ENCODE results near the gene H1-8.

The H1-8 gene

GRCh38 chr3:129556358-129556695 is 13.4 kb downstream of the H1-8 start:
- DNase-seq (ENCODE audit: low read depth): no peak

DNA sequence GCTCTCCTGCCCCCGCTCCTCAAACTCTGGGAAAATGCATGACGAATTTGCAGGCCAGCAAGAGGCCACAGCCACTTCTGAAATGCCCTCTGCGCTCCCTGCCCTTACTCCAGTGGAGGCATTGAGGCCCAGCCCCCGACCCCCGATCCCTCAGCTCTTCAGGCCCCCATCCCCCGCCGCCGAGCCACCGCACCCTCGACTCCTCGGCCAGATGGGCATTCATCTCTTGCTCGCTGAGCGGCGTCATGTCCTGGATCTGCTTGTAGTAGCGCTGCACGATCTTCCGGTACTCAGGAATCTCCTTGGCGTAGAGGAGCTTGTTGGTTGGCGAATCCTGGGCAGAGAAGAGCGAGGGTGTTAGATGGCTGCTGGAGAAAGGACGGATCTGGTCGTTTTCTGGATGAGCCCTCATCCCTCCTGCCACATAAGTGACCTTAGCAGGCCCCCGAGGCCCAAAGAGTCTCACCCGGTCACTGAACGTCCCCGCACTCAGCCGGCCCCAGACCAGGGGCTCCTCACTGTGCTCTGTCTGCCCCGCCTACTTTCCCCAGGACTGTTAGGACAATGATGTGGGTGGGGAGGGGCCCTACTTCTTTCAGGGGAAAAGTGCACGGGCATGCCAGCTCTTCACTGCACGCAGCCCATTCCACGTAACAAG is 14.0 kb downstream of the H1-8 start:
- no peak for DNase-seq (ENCODE audit: low read depth)

DNA sequence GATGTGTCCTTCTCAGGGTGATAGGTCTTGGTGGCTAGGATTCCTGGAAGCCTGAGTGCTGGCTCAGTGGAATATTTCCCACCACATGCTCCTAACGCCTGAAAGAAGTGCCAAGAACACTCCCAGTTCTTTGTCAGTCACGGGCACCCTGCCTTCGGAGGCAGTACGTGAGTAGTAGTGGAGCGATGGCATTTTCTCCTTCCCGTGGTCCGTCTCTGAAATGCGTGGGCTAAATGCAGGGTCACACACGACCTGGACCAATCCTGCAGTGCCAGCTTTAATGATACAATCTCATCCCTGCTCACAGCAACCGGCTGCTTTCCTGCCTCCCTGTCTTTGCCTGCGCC is 14.5 kb downstream of the H1-8 start:
- DNase-seq (ENCODE audit: low read depth): no peak

DNA sequence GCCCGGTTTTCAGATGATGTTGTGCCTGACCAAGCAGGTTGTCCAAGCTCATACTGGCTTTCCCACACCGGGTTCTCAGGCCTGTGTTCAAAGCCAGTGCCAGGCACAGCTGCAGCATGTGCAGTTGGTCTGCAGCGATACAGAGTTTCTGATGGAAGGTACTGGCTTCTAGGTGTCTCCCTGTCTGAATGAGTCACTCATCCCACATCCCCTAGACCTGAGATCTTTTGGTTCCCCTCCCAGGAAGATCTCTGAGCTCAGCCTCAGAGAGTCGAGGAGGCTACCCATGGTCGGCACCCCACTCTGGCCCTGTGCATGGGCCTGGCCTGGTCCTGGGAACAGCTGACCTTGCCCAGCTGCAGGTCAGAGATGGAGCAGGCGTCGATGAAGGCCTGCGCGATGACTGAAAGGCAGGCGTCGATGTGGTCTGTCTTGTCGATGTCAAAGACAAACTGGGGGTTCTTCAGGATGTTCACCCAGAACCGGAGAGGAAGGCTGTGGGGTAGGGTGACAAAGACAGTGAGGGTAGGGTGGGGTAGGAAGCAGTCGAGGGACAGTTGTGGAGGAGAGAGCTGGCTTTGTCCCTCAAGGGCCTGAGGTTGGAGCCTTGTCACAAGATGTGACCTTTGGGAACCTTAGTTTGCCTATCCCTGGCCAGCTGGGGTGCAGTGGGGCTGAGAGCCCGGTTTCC is 15.3 kb downstream of the H1-8 start:
- no peak for DNase-seq (ENCODE audit: low read depth)

GRCh38 chr3:129558772-129559564 is 16.0 kb downstream of the H1-8 start:
- DNase-seq (ENCODE audit: low read depth): no peak

- DNase-seq (ENCODE audit: low read depth): no peak
Observed at GRCh38 chr3:129559565-129560079, 16.6 kb downstream of the H1-8 start.

DNA sequence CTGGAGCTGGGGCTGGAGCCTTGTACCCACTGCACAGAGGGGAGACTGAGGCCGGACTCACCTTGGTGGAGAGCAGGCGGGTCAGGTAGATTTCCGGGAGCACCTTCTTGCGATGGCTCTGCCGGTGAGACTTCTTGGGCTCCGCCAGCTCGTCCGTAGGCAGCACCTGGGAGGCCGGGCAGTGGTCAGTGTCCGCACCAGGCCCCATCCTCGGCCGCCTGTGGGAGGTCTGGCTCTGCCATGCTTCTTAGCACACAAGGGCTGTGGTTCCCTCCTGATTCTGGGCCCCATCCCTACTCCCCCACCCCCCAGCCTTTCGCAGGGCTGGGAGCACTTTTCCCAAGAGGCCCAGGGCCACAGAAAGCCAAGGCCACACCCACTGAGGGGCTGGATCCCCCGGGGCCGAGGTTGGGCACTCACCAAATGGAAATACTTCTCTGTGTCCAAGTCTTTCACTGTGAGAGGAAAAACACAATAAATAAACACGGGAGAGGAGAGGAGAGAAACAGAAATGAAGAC is 17.4 kb downstream of the H1-8 start:
- DNase-seq (ENCODE audit: low read depth): no peak

DNA sequence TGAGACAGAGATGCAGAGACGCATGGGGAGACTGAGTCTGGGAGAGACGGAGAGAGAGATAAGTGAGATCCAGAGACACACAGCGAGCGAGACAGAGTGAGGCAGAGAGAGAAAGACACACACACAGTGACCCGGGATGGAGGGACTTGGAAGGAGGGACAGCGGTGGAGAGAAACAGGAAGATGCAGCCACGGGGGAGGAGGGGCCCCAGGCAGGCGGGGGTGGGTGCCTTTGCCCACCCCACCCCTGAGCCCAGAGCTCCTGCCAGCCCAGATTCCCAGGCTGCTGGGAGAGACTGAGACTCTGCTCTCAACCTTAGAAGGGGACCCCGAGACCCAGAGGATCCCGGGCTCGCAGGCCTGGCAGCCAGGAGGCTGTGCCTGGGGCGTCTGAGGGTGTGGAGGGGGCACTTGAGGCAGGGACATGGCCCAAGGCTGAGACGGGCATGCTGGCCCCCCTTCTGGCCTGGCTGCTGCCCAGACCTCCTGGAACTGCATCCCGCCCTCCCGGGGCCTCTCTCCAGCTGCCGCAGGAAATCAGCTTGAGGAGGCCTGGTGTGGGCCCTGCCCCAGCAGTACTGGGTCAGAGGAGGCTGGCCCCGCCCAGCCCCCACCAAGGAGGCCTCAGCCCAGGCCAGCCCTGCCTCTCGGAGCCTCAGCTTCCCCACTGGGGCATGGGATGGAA is 18.1 kb downstream of the H1-8 start:
- no peak for DNase-seq (ENCODE audit: low read depth)

- no peak for DNase-seq (ENCODE audit: low read depth)
Observed at GRCh38 chr3:129561619-129562248, 18.8 kb downstream of the H1-8 start.

DNA sequence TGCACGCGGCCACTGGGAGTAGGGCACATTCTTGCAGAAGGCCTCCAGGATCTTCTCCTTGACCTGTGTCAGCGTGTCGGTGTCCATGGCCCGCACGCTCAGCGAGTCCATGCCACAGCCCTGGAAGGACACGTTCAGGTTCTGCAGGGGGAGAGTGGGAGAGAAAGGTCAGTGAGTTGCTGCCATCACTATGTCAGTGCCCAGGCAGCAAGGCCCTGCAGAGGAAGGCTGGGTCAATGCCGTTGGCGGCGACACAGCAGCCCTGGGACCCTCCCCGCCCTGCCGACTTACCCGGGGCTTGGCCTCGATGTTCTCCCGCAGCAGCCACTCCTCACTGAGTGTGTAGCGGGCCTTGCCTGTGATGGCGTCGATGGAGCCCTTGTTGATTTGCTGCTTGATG is 19.8 kb downstream of the H1-8 start:
- DNase-seq (ENCODE audit: low read depth): no peak

DNA sequence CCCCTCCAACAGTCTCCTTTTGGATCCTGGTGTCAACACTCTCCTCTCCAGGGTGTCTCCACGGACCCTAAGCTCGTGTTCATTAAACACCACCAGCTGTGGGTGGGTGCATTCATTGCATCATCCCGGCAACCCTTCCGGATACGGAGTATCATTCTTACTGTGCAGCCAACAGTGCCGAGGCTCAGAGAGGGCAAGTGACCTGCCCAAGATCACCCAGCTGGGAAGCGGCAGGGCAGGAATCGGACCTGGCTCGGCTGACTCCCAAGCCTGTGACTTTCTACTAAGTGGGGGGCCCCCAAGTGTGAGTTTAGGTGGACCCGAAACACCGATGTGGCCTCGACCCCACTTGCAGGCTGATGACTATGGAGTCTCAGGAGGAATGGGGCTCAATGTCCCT is 20.4 kb downstream of the H1-8 start:
- DNase-seq (ENCODE audit: low read depth): no peak

DNA sequence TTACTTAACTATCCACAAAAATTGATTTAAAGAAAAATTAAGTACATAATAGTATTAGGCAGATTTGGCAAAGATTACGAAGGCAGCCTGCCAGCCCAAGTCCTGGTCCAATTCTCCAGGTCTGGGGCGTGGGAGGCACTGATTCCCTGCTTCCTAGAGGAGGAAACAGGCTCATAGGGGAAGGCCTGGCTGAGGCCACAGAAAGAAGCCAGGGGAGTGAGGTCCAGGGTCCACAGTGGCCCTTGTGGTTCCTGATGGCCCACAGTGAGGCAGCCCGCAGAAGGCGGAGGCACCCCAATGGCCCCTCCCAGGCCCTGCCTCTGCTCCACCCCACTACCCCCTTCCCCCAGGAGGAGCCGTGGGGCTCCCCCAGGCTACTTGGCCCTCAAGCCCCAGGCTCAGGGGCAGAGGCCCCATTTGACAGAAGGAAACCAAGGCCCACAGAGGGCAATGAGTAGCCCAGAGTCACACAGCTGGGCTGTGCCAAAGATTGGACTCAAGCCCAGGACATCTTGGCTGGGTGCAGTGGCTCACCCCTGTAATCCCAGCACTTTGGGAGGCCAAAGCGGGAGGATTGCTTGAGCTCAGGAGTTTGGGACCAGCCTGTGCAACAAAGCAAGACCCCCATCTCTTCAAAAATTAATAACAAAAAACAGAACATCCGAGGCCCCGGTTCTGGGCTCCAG is 21.0 kb downstream of the H1-8 start:
- DNase-seq (ENCODE audit: low read depth): no peak

DNA sequence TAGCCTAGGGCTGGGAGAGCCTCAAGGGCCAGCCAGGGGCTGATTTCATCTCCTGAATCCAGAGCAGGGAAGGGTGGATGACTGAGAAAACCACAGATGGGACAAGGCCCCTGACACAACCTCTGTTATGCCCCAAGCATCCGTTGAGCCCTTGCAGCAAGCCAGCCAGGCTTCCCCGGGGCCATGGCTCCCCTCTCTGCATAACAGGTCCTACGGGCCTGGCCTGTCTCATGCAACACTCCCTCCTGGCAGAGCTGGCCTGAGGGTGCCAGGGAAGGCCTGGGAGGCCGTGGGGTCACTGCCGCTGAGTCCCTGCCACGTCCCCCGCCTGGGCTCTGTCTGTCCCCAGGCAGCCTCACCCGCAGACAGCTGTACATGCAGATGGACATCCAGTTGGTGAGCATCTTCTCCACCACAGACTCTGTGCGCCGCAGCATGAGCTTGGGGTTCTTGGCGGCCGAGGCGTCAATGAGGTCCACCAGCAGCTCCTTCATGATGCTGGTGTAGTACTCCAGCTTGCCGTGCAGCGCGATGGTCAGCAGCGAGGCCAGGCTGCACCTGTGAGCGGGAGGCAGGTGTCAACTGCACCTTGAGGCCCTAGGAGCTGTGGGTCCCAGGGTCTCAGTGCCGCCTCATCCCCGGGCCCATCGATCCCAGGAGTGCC is 22.1 kb downstream of the H1-8 start:
- no peak for DNase-seq (ENCODE audit: low read depth)

GRCh38 chr3:129565902-129566301 is 22.9 kb downstream of the H1-8 start:
- no peak for DNase-seq (ENCODE audit: low read depth)

- no peak for DNase-seq (ENCODE audit: low read depth)
Observed at GRCh38 chr3:129567176-129567705, 24.3 kb downstream of the H1-8 start.

- DNase-seq (ENCODE audit: low read depth): no peak
Observed at GRCh38 chr3:129567939-129568338, 25.0 kb downstream of the H1-8 start.

DNA sequence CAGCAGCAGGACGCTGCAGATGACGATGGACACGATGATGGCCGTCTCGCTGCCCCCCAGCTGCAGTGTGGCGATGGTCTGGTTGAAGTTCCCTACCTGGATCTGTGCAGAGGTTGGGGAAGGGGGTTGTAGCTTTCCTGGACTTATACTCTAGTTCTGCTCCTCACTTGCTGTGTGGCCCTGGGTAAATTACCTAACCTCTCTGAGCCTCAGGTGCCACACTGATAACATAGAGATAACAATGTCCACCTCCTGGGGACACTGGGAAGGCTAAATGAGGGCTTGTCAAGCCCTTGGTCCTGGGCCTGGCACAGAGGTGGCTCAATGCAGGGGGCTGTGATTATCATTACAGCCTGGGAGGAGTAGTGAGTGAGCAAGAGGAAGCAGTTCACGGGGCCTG is 26.9 kb downstream of the H1-8 start:
- no peak for DNase-seq (ENCODE audit: low read depth)

- no peak for DNase-seq (ENCODE audit: low read depth)
Observed at GRCh38 chr3:129571605-129572547, 28.9 kb downstream of the H1-8 start.

DNA sequence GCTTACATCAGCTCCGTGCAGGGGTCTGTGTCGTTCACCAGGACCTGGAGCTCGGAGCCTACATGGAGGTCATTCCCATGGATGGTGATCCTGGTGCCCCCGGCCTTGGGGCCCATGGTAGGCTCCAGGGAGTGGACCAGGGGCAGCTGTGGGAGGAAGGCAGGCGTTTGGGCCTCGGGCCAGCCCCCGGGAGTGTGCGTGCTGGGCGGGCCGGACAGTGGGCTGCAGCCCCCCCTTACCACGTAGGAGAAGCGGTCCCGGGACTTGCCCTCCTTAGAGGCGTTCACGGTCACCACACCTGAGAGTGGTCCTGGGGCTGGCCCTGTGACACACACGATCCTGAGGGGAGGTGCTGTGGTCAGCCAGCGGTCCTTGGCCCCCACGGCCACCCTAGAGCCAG is 29.6 kb downstream of the H1-8 start:
- DNase-seq (ENCODE audit: low read depth): no peak

Measured in stimulated activated CD8-positive, alpha-beta memory T cell treated with anti-CD3 and anti-CD28 coated beads, Interleukin-15, amount 100 ng/mL, for 1 hour (primary cell).